Measurements from ENCODE around the gene MUC15.

- TF ChIP-seq POLR2A (IDR thresholded peaks at IDR 0.05), result no peak
- no peak for TF ChIP-seq CTCF (IDR thresholded peaks at IDR 0.05)
Observed at GRCh38 chr11:26578998-26579661, 7.1 kb upstream of the MUC15 start.

Data from right lobe of liver (tissue), 4 donors.